Urothelium cell line (cell line): ENCODE measurements around the gene GLRA3.
"Not testable (repeated sequence)": the region's sequence is repeated elsewhere in the genome, so short reads cannot be mapped to it uniquely, and the experiment has no call there.

ENCODE experiments used
- DNase-seq: peaks from one replicate; pipeline ENCODE4 v3.0.0; 2011; ENCODE audit warnings: low spot score, mixed read lengths
- FAIRE-seq: peaks from 2 replicates; lab custom pipeline; 2011; peaks lifted over from hg19 to GRCh38; lab: Jason Lieb, UNC

GLRA3 gene

GRCh38 chr4:174828845-174829701, at the start of gene GLRA3:
Gene GLRA3 (minus strand): TSS chr4:174829247. CDS start chr4:174828811, 436 bp downstream.
- DNase-seq (peak; percentile 85), FAIRE-seq (no peak)

- no peak for DNase-seq
- no peak for FAIRE-seq
Observed at GRCh38 chr4:174874898-174875297, 45.9 kb upstream of the GLRA3 start.

GRCh38 chr4:174873931-174874330, 44.9 kb upstream of the GLRA3 start:
- DNase-seq (peak; percentile 3), FAIRE-seq (no peak)

GRCh38 chr4:174873146-174873545, 44.1 kb upstream of the GLRA3 start:
- not testable (repeated sequence) for FAIRE-seq, DNase-seq

GRCh38 chr4:174871407-174871806, 42.4 kb upstream of the GLRA3 start:
- no peak for DNase-seq
- FAIRE-seq = no peak

GRCh38 chr4:174870311-174870710, 41.3 kb upstream of the GLRA3 start:
- DNase-seq = no peak
- FAIRE-seq = no peak

GRCh38 chr4:174869339-174869738, 40.3 kb upstream of the GLRA3 start:
- FAIRE-seq = no peak

GRCh38 chr4:174867903-174868302, 38.9 kb upstream of the GLRA3 start:
- DNase-seq (no peak), FAIRE-seq (no peak)

More at GRCh38 chr4:174869339-174869738, 40.3 kb upstream of the GLRA3 start:
- DNase-seq = no peak

- no peak for FAIRE-seq
- DNase-seq = no peak
Observed at GRCh38 chr4:174865418-174865985, 36.5 kb upstream of the GLRA3 start.

- DNase-seq (no peak), FAIRE-seq (no peak)
Observed at GRCh38 chr4:174864031-174864430, 35.0 kb upstream of the GLRA3 start.

GRCh38 chr4:174860588-174860987, 31.5 kb upstream of the GLRA3 start:
- DNase-seq = no peak
- FAIRE-seq = no peak

- DNase-seq (no peak), FAIRE-seq (no peak)
Observed at GRCh38 chr4:174859904-174860303, 30.9 kb upstream of the GLRA3 start.

GRCh38 chr4:174856926-174857800, 28.1 kb upstream of the GLRA3 start:
- DNase-seq (no peak), FAIRE-seq (no peak)

- FAIRE-seq (no peak), DNase-seq (no peak)
Observed at GRCh38 chr4:174855050-174855449, 26.0 kb upstream of the GLRA3 start.

- DNase-seq (no peak), FAIRE-seq (no peak)
Observed at GRCh38 chr4:174853629-174854028, 24.6 kb upstream of the GLRA3 start.

- DNase-seq = no peak
- FAIRE-seq = no peak
Observed at GRCh38 chr4:174848596-174848995, 19.5 kb upstream of the GLRA3 start.

- FAIRE-seq (no peak), DNase-seq (no peak)
Observed at GRCh38 chr4:174847801-174848427, 18.9 kb upstream of the GLRA3 start.

- no peak for FAIRE-seq
- DNase-seq = no peak
Observed at GRCh38 chr4:174835536-174835935, 6.5 kb upstream of the GLRA3 start.

GRCh38 chr4:174834477-174834876, 5.4 kb upstream of the GLRA3 start:
- no peak for FAIRE-seq
- DNase-seq = no peak

GRCh38 chr4:174826660-174827059, 2.4 kb downstream of the GLRA3 start:
- DNase-seq = no peak
- no peak for FAIRE-seq

GRCh38 chr4:174815282-174815681, 13.8 kb downstream of the GLRA3 start:
- DNase-seq = no peak
- no peak for FAIRE-seq
